ENCODE measurements around the gene SPATC1L.

DNA sequence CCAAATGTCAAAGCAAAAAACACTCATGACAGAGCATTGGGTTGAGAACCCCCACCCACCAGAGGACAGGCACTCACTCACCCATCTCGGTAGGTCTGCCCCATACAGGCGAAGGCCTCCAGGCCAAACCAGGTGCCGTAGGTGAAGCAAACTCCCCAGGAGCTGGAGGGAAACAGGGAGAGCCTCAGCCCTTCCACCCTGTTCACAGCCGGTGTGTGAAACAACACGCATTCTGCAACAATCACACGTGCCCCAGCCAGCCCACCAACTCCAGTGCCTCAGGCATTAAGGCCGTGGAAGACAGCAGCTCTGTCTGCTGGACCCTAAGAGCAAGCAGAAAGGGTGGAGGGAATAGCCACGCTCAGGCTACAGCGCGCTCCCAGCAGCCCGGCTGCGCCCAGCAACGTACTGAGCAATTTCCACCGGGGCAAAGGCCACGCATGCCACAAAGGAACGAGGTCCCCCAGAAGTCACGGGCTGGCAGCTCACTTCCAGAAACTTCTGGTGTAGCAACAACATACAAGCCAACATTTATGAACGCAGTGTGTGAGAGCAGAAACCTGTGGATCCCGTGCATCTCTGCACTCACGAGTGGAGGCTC, 11.4 kb upstream of the SPATC1L start:
- TF ChIP-seq SP1 (IDR thresholded peaks at IDR 0.05) (no peak), SUZ12 (IDR thresholded peaks at IDR 0.05) (no peak), BHLHE40 (IDR thresholded peaks at IDR 0.05; ENCODE audit: borderline replicate concordance) (no peak), ELF4 (IDR thresholded peaks at IDR 0.05) (no peak), FOXA1 (IDR thresholded peaks at IDR 0.05) (no peak), L3MBTL2 (conservative IDR thresholded peaks at IDR 0.05) (no peak), CTBP1 (IDR thresholded peaks at IDR 0.05; ENCODE audit: borderline replicate concordance) (no peak), FOXM1 (IDR thresholded peaks at IDR 0.05; ENCODE audit: borderline replicate concordance) (no peak), ZNF384 (IDR thresholded peaks at IDR 0.05) (no peak), TARDBP (IDR thresholded peaks at IDR 0.05) (no peak)

Data from HEK293T (cell line).